HUDEP-2 (cell line): Measurements from ENCODE around the gene CPB2.

Experiments used
- DNase-seq, 76 experiments: peaks; one replicate each; lab custom pipeline; 2025; ENCODE audit not compliant: unreplicated experiment in 76 of 76; lab: John Stamatoyannopoulos, UW

Gene CPB2

DNA sequence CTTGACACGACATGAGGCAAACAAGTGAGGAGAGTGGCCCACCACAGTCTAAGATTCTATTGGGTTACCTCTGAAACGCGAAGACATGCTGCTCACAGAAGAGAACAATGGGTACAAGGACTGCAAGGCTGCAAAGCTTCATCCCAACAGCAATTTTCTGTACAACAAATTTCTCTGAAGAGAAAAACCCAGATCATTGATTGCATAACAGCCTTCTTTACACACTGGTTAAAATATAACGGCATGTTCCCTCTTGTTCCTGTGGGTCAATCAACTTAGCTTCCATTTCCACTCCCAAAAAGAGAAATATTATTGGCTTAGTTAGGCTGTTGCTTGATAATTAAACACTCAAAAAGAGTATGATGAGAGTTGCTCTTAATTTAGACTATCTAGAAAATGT is at the start of gene CPB2:
TSS of gene CPB2 (minus strand) at position 166 of the 400 bp plus-strand sequence. CDS start at position 142, 24 bp downstream.
- no peak for DNase-seq

GRCh38 chr13:46154136-46154801 is 49.4 kb upstream of the CPB2 start:
- DNase-seq, result no peak

GRCh38 chr13:46152627-46153328 is 47.9 kb upstream of the CPB2 start:
- DNase-seq, result no peak

DNA sequence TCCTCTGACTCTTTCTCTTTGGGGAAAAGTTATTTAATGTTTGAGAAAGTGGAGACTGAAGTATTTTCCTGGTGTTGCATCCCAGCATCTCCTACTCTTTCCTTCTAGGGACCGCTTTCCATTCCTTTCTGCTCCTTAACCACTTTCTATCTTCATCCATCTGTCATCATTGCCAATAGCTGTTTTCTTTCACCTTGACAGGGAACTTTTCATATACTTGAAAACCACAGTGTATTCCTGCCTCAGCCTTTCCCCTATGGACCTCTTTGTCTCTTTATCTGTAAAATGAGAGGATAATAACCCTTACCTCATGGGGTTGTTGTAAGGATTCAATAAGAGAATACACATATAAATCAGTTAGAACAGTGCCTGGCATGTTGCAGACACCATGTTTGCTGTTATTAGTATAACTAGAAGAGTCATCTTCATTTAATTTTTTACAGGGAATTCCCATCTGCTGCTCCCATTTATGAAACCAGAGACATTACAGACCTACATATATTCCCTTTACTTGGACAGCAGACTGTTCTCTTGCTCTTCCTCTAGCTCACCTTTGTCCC is 45.4 kb upstream of the CPB2 start:
- DNase-seq, result no peak

GRCh38 chr13:46149272-46150133 is 44.7 kb upstream of the CPB2 start:
- no peak for DNase-seq

GRCh38 chr13:46146898-46147297 is 42.1 kb upstream of the CPB2 start:
- DNase-seq, result no peak

- no peak for DNase-seq
These were observed 41.1 kb upstream of the CPB2 start for GRCh38 chr13:46145950-46146349.

DNA sequence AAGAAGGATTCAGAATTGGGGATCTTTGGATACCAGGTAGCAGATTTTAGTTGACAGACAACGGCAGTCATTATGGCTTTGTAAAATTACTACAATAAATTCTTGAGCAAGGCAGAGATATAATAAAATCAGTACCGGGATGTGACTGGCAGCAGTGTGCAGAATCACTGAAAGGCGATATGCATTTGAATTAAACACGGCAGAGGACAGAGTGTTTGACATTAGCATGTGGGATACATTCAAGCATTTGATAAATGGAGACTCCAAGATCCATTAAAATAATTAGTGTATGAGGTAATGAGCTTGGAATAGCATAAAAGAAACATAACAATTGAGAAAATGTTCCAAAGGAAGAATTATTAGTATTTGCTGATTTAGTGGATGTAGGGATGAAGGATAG is 40.3 kb upstream of the CPB2 start:
- no peak for DNase-seq

- DNase-seq, result no peak
These were observed 38.4 kb upstream of the CPB2 start for GRCh38 chr13:46143184-46143701.

DNA sequence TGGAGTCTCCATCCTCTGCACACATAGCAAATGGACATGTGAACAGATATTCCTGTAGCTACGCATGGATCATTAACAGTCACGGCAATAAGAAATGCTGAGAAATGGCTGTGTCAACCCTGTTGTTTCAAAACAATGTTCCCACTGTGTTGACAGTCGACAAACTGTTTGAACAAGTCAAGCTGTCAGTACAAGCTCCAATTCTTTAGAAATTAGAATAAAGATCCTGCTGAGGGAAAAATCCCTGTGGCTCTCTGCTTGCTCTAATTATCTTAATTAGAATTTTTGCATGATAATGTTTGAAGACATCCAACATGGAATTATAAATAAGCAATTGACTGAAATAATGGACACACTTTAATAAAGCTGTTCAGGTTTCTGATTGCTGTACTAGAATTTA is 37.9 kb upstream of the CPB2 start:
- DNase-seq, result no peak

DNA sequence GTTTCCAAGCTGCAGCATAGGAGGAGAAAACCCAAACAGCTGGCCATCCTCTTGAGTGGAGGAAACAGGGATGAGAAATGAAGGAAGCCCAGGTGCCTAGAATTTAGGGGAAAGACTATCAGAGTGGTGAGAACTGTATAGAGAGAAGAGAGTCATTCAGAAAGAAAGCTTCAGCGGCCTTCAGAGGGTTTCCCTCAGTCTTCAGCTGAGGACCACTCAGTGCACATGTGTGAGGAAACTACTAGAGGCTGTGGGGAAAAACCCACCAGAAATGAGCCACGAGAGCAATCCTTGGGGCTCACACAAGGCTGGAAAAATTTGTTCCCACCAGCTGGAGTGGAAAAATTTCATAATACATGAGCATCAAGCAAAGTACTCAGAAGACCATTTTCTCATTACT is 35.2 kb upstream of the CPB2 start:
- no peak for DNase-seq

DNA sequence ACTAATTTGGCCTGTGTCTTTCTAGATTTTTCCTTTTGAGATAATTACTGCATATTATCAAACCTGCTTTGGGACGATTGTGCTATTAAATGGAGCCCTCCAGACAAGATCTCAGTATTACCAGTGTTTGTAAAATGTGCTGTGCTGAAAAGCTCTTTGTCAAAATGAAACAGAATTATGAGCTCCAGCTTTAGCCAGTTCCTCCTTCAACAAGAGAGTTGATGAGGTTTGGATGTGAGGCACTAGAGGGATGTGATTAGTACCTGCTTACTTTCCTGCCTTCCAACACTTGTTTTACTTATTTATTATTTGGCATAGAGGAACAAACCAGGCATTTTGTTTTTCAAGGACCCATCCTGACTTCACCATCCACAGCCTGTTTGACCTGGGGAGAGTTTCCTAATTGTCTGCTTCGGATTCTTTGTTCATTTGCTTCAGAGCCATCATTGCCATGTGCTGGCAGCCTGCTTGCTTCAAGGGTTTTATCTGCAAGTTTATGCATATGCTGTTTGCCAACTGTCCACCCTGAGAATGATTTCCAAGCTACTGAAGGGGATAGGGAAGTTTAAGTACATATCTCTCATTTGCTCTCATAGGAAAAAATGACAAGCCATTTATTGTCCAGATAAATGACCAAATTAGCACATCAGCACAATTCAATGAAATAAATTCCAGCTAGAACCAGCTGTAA is 32.9 kb upstream of the CPB2 start:
- no peak for DNase-seq

DNA sequence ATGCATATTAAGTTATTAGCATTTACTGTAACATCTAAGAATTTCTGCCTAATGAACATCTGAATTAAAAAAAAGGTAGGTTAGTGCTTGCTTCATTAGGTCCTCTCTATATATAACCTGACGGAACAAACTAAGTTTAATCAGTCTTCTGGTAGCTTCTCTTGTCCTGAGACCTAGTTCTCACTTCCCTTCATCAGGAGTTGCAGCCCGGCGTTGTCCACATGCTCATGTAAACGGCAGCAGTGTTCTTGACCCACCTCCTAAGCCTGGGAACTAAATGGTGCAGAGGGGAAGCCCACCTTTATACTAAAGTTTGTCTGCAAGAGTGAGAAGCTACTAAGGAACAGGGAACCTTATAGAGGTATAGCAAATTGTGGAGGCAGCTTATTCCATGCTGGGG is 31.9 kb upstream of the CPB2 start:
- DNase-seq, result no peak

GRCh38 chr13:46134961-46135522 is 30.2 kb upstream of the CPB2 start:
- no peak for DNase-seq

GRCh38 chr13:46134494-46134893 is 29.7 kb upstream of the CPB2 start:
- DNase-seq, result no peak

- DNase-seq, result no peak
These were observed 27.3 kb upstream of the CPB2 start for GRCh38 chr13:46132109-46132508.

- DNase-seq, result no peak
These were observed 26.9 kb upstream of the CPB2 start for GRCh38 chr13:46131705-46132104.

GRCh38 chr13:46129955-46130618 is 25.3 kb upstream of the CPB2 start:
- DNase-seq, result no peak

DNA sequence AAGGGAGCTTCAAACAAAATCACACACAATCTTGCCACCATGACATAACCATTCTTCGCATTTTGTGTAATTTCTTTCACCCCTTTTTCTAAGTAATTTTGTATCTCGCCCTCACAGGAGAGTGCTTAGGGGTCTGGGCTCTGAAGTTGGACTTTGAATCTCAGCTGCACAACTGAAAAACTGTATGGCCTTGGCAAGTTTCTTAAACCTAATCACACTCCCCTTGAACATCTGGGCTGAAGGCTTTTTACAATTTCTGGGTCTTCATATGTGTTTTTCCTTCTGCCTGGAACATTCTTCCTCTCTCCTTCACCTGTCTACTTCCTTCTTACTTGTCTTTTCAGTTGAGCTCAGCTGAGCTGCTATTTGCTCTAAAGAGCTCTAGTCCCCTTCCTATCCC is 24.3 kb upstream of the CPB2 start:
- no peak for DNase-seq
